Measurements from ENCODE around the gene FRZB. TPM values are rescaled to one million over a fixed set of nuclear protein-coding genes. Genes with fewer than 3 reads are reported as not detected.

Gene FRZB
- total and polyA plus RNA-seq, 2 of the 13 experiments (the other 11 are each of a cell fraction or from before 2014, with no cell fraction given), result 0.04 to 1.2 TPM

DNA sequence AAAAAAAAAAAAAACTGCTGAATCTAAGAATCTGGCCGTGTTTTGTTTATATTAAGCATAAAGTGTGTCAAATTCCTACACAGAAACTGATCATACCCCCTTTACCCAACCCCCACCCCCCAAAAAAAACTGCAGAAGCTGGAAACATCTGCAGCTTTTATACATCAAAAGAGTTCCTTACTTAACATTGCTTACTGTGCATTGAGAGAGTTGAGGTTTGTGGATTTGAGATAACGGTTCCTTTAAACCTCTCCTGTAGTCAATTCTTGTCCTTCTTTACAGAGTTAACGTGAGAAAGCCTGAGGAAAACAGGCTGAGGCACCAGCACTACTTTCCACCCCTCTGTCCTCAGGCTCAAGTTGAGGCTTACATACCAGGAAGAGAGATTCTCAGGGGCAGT lies 34.5 kb downstream of the FRZB start (continued):
- TF ChIP-seq IRX3 (CRISPR knock-in tag; IDR thresholded peaks at IDR 0.05; ENCODE audit: borderline replicate concordance, low read depth) (no peak), GFI1 (CRISPR knock-in tag; IDR thresholded peaks at IDR 0.05; ENCODE audit: borderline replicate concordance) (no peak)
- TF ChIP-seq, protein P1, sequence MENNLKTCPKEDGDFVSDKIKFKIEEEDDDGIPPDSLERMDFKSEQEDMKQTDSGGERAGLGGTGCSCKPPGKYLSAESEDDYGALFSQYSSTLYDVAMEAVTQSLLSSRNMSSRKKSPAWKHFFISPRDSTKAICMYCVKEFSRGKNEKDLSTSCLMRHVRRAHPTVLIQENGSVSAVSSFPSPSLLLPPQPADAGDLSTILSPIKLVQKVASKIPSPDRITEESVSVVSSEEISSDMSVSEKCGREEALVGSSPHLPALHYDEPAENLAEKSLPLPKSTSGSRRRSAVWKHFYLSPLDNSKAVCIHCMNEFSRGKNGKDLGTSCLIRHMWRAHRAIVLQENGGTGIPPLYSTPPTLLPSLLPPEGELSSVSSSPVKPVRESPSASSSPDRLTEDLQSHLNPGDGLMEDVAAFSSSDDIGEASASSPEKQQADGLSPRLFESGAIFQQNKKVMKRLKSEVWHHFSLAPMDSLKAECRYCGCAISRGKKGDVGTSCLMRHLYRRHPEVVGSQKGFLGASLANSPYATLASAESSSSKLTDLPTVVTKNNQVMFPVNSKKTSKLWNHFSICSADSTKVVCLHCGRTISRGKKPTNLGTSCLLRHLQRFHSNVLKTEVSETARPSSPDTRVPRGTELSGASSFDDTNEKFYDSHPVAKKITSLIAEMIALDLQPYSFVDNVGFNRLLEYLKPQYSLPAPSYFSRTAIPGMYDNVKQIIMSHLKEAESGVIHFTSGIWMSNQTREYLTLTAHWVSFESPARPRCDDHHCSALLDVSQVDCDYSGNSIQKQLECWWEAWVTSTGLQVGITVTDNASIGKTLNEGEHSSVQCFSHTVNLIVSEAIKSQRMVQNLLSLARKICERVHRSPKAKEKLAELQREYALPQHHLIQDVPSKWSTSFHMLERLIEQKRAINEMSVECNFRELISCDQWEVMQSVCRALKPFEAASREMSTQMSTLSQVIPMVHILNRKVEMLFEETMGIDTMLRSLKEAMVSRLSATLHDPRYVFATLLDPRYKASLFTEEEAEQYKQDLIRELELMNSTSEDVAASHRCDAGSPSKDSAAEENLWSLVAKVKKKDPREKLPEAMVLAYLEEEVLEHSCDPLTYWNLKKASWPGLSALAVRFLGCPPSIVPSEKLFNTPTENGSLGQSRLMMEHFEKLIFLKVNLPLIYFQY (CRISPR knock-in tag; IDR thresholded peaks at IDR 0.05; ENCODE audit: borderline replicate concordance), result no peak
- TF ChIP-seq, protein P2, sequence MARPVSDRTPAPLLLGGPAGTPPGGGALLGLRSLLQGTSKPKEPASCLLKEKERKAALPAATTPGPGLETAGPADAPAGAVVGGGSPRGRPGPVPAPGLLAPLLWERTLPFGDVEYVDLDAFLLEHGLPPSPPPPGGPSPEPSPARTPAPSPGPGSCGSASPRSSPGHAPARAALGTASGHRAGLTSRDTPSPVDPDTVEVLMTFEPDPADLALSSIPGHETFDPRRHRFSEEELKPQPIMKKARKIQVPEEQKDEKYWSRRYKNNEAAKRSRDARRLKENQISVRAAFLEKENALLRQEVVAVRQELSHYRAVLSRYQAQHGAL (CRISPR knock-in tag; IDR thresholded peaks at IDR 0.05; ENCODE audit: not compliant biosample characterization), result no peak

DNA sequence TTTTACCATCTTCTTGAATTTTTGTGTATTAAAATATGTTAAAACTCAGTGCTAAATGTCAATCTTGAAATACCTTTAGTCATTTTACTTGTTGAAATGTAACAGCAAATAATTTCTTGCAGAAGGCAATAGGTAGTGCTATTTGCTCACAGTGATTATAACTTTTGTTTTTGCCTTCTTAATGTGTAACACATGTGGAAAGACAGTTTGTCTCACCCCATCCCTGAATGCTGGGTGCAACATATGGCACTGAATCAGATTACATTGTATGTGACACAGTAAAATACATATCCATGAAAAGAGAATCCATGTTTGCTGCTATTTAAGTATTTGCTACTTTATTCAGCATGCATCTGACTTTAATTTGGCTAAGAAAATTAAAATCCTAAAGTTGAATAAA lies 35.3 kb downstream of the FRZB start:
- BruUV-seq (replicated peaks), result no TSS peak
- no peaks in the 10 kb centered on the region; a peak in 1 of 5 replicates for H3K27me3 ChIP-seq (ENCODE audit: control insufficient read depth in 1 of 2, insufficient read depth in 2 of 2, low read length in 2 of 2)
- no peaks in the 10 kb centered on the region for H4K20me1 ChIP-seq (ENCODE audit: insufficient read depth, low read length)
- ATAC-seq, result no peak
- FAIRE-seq, result no peak
- H3K27ac ChIP-seq (ENCODE audit: extremely low read length, insufficient read depth, low read length), result no peak overlapping the region
- CTCF ChIA-PET (ENCODE audit: low intra/inter-chr PET ratio, low total read pairs), result no interaction called here
- H3K36me3 ChIP-seq (replicated peaks in 1 of 2; ENCODE audit: control insufficient read depth in 1 of 2, insufficient read depth in 2 of 2, low read length in 2 of 2), result no peaks in the 10 kb centered on the region
- no peak overlapping the region for H3K4me2 ChIP-seq (ENCODE audit: low read depth, low read length)
- no peak for DNase-seq (ENCODE audit: low spot score)
- no peaks in the 10 kb centered on the region for H3K9me3 ChIP-seq (ENCODE audit: low read length)
- H2AFZ ChIP-seq (ENCODE audit: low read length), result no peak overlapping the region
- in situ Hi-C loops (cut with HindIII; ENCODE audit: extremely low pct_ligation_motif_present, low pct_unique_long_range_greater_than_20kb), result no loop called here
- H3K4me3 ChIP-seq (replicated peaks in 1 of 3; ENCODE audit: insufficient read depth in 1 of 3, low read depth in 2 of 3, low read length in 3 of 3), result no peak overlapping the region
- POLR2A ChIA-PET, result no interaction called here
- intact Hi-C loops (cut with micrococcal nuclease; ENCODE audit: unreplicated experiment), result no loop called here
- H3K79me2 ChIP-seq (ENCODE audit: insufficient read depth, low read length), result no peaks in the 10 kb centered on the region
- H3K4me1 ChIP-seq (ENCODE audit: insufficient read depth, low read length), result no peaks in the 10 kb centered on the region
- no peak overlapping the region for H3K9ac ChIP-seq (ENCODE audit: insufficient read depth, low read depth, low read length)
- TF ChIP-seq ZNF549 (CRISPR knock-in tag; IDR thresholded peaks at IDR 0.05) (no peak), U2AF2 (IDR thresholded peaks at IDR 0.05; ENCODE audit: low read depth, low read length) (no peak), ZNF446 (CRISPR knock-in tag; IDR thresholded peaks at IDR 0.05) (no peak), RAD51 (IDR thresholded peaks at IDR 0.05; ENCODE audit: borderline replicate concordance) (no peak), FOXK1 (CRISPR knock-in tag; IDR thresholded peaks at IDR 0.05; ENCODE audit: borderline replicate concordance, low read depth) (no peak), CHCHD3 (CRISPR knock-in tag; IDR thresholded peaks at IDR 0.05) (no peak)
- TF ChIP-seq, protein P3, sequence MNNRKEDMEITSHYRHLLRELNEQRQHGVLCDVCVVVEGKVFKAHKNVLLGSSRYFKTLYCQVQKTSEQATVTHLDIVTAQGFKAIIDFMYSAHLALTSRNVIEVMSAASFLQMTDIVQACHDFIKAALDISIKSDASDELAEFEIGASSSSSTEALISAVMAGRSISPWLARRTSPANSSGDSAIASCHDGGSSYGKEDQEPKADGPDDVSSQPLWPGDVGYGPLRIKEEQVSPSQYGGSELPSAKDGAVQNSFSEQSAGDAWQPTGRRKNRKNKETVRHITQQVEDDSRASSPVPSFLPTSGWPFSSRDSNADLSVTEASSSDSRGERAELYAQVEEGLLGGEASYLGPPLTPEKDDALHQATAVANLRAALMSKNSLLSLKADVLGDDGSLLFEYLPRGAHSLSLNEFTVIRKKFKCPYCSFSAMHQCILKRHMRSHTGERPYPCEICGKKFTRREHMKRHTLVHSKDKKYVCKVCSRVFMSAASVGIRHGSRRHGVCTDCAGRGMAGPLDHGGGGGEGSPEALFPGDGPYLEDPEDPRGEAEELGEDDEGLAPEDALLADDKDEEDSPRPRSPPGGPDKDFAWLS (CRISPR knock-in tag; IDR thresholded peaks at IDR 0.05; ENCODE audit: borderline replicate concordance), result no peak
- TF ChIP-seq, protein P4, sequence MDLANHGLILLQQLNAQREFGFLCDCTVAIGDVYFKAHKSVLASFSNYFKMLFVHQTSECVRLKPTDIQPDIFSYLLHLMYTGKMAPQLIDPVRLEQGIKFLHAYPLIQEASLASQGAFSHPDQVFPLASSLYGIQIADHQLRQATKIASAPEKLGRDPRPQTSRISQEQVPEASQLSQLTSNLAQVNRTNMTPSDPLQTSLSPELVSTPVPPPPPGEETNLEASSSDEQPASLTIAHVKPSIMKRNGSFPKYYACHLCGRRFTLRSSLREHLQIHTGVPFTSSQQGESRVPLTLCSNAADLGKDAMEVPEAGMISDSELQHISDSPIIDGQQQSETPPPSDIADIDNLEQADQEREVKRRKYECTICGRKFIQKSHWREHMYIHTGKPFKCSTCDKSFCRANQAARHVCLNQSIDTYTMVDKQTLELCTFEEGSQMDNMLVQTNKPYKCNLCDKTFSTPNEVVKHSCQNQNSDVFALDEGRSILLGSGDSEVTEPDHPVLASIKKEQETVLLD (CRISPR knock-in tag; IDR thresholded peaks at IDR 0.05; ENCODE audit: low read depth), result no peak
- TF ChIP-seq, protein P5, sequence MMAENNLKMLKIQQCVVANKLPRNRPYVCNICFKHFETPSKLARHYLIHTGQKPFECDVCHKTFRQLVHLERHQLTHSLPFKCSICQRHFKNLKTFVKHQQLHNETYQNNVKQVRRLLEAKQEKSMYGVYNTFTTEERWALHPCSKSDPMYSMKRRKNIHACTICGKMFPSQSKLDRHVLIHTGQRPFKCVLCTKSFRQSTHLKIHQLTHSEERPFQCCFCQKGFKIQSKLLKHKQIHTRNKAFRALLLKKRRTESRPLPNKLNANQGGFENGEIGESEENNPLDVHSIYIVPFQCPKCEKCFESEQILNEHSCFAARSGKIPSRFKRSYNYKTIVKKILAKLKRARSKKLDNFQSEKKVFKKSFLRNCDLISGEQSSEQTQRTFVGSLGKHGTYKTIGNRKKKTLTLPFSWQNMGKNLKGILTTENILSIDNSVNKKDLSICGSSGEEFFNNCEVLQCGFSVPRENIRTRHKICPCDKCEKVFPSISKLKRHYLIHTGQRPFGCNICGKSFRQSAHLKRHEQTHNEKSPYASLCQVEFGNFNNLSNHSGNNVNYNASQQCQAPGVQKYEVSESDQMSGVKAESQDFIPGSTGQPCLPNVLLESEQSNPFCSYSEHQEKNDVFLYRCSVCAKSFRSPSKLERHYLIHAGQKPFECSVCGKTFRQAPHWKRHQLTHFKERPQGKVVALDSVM (CRISPR knock-in tag; IDR thresholded peaks at IDR 0.05), result no peak

Measured in HepG2 (cell line).